GM12874 (cell line): ENCODE data around the gene APOL5.

Source experiments
- CTCF ChIP-seq: IDR thresholded peaks from 2 replicates; pipeline ENCODE4 v1.5.1; 2011; ENCODE audit warnings: low read depth, mild to moderate bottlenecking, control low read depth, low read length, moderate library complexity; ENCODE audit not compliant: insufficient read depth

APOL5 gene

GRCh38 chr22:35697142-35697541 is 20.5 kb upstream of the APOL5 start:
- TF ChIP-seq CTCF = no peak

- no peak for TF ChIP-seq CTCF
Measured at GRCh38 chr22:35703861-35704584, 13.6 kb upstream of the APOL5 start.

- TF ChIP-seq CTCF = no peak
Measured at GRCh38 chr22:35705141-35705540, 12.5 kb upstream of the APOL5 start.

GRCh38 chr22:35708453-35708852 is 9.2 kb upstream of the APOL5 start:
- no peak for TF ChIP-seq CTCF

- no peak for TF ChIP-seq CTCF
Measured at GRCh38 chr22:35708917-35709316, 8.8 kb upstream of the APOL5 start.

- TF ChIP-seq CTCF = no peak
Measured at GRCh38 chr22:35711336-35711735, 6.3 kb upstream of the APOL5 start.

- TF ChIP-seq CTCF = no peak
Measured at GRCh38 chr22:35712672-35713071, 5.0 kb upstream of the APOL5 start.
